Measurements from ENCODE around the gene SNTA1.
"Not testable (repeated sequence)": the region's sequence is repeated elsewhere in the genome, so short reads cannot be mapped to it uniquely, and the experiment has no call there.

The SNTA1 gene

DNA sequence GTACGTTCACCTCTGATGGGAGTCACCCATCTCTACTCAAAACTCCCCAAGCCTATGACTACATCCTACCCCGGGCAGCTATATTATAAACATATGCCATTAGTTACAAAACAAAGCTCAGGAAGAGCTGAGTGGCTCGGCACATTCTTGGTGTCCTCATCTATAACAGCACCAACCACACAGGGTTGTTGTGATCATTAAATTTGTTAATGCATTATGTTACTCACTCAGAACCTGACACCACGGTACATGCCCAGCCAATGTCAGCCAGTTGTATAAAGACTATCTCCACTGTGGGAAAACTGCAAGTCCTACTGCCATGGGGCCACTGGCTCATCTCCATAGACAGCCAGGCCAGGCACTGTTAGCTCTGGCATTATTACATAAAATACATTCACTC lies 50.0 kb downstream of the SNTA1 start:
- DNase-seq (ENCODE audit: low read depth), result no peak

DNA sequence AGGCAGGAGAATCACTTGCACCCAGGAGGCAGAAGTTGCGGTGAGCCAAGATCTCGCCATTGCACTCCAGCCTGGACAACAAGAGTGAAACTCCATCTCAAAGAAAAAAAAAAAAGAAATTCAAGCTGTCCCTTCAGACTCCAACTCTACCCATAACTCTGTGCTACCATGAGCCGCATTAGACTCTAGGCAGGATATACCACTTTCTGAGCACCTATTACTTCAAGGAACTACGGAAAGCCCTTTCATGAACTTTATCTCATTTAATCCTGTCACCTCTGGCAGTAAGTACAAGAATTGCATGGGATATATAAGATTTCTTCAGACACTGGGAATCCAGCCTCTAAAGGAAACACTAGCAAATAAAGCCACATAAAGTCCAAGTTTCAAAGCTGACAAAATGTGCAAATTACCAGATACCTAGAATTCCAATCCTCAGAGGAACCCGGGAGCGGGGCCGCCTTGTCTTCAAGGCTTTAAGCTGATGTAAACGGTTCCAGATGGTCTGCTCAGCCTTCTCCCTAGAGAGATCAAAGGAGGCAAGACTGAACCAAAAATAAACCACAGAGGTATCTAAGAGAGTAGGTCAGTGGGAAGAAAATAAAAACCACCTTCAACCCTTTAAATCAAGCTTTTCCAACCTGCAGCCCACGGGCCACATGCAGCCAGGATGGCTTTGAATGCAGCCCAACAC lies 51.7 kb downstream of the SNTA1 start:
- no peak for DNase-seq (ENCODE audit: low read depth)

DNA sequence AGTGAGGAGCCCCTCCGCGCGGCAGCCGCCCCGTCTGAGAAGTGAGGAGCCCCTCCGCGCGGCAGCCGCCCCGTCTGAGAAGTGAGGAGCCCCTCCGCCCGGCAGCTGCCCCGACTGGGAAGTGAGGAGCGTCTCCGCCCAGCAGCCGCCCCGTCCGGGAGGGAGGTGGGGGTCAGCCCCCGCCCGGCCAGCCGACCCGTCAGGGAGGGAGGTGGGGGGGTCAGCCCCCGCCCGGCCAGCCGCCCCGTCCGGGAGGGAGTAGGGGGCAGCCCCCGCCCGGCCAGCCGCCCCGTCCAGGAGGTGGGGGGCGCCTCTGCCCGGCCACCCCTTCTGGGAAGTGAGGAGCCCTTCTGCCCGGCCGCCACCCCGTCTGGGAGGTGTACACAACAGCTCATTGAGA lies 54.2 kb downstream of the SNTA1 start:
- DNase-seq (ENCODE audit: low read depth), result not testable (repeated sequence)

DNA sequence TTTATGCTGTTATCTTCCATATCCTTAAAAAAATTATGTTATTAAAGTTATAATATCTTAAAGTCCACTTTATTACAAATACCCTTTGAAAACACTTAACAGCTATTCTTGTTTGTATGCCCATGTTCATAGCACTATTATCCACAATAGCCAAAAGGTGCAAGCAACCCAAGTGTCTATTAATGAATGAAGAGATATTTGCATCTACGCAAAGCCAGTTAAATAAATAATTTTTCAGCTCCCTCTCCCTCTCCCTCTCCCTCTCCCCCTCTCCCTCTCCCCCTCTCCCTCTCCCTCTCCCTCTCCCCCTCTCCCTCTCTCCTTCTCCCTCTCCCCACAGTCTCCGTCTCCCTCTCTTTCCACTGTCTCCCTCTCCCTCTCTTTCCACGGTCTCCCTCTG lies 55.3 kb downstream of the SNTA1 start:
- DNase-seq (ENCODE audit: low read depth), result no peak

DNA sequence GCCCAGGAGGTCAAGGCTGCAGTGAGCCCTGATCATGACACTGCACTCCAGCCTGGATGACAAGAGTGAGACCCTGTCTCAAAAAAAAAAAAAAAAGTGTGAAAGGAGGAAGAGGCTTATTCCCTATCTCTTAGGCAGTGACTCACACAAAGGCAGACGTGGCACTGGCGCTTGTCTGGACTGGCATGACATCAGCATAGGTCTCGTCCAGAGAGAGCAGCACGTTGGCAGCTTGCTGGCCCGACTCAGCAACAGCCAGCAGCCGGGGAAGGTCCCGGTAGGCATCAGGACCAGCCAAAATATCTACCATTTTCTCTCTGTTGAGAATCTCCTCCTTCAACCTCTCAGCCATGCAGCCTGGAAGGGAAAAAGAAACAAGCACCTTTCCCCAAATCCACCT lies 56.4 kb downstream of the SNTA1 start:
- DNase-seq (ENCODE audit: low read depth), result no peak

DNA sequence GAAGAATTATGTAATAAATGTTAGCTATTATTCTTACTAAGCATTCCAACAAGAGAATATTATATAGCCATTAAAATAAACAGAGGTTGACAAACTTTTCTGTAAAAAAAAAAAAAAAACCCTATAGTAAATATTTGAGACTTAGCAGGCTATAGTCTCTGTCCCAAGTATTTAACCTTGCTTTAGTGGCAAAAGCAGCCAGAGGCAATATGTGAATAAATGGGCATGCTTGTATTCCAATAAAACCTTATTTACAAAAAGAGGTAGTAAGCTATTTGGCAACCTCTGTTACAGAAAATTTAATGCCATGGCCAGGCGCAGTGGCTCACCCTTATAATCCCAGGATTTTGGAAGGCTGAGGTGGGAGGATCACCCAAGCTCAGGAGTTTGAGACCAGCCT lies 56.9 kb downstream of the SNTA1 start:
- no peak for DNase-seq (ENCODE audit: low read depth)

DNA sequence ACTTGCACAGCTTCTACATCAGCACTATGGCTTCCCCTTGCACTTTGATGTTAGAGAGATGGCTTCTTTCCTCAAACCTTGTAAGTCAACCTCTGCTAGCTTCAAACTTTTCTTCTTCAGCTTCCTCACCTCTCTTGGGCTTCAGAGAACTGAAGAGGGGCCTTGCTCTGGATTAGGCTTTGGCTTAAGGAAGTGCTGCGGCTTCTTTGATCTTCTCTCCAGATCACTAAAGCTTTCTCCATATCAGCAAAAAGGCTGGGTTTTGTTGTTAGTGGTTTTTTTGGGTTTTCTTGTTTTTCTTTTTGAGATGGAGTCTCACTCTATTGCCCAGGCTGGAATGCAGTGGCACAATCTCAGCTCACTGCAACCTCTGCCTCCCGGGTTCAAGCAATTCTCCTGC lies 66.2 kb downstream of the SNTA1 start:
- DNase-seq (ENCODE audit: low read depth), result no peak

DNA sequence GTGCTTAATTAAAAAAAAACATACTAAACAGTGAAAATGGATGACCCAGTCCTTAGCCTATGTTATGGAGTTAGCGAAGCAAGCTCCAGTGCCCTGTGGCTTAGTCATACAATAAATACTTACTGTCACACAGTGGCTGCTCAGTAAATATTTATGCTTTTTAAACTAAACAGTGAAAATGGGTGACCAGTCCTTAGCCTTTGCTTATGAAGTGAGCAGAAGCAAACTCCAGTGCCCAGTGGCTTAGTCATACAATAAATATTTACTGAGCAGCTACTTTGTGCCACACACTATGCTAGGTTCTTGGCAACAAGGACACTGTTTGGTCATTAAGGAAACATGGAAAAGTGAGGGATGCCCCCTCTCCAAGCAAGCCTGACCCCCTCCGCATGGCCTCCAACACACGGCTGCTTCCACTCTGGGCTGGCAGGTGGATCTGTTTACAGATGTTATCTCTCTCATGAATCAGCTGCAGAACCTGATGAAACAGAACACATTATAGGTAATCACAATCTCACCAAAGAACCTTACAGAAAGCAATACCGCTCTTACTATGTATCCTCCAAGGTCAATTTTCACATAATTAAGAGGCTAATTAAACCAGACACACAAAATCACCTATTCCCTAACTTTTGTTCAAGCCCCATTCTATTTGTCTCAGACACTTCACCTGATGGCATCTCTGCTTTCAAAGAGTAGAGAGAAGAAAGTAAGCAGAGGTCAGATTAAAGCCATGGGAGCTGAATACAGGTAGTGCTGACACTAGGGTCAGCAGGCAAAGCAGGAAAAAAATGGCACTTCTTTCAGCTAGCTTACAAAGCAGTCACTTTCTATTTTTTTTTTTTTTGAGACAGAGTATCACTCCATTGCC lies 69.6 kb downstream of the SNTA1 start:
- no peak for DNase-seq (ENCODE audit: low read depth)

DNA sequence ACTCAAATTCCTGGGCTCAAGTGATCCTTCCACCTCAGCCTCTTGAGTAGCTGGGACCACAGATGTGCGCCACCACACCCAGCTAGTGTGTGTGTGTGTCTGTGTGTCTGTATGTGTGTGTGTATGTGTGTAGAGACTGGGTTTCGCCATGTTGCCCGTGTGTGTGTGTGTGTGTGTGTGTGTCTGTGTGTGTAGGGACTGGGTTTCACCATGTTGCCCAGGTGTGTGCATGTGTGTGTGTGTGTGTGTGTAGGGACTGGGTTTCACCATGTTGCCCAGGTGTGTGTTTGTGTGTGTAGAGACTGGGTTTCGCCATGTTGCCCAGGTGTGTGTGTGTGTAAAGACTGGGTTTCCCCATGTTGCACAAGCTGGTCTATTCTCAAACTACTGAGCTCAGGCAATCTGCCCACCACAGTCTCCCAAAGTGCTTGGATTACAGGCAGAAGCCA lies 70.5 kb downstream of the SNTA1 start:
- no peak for DNase-seq (ENCODE audit: low read depth)

DNA sequence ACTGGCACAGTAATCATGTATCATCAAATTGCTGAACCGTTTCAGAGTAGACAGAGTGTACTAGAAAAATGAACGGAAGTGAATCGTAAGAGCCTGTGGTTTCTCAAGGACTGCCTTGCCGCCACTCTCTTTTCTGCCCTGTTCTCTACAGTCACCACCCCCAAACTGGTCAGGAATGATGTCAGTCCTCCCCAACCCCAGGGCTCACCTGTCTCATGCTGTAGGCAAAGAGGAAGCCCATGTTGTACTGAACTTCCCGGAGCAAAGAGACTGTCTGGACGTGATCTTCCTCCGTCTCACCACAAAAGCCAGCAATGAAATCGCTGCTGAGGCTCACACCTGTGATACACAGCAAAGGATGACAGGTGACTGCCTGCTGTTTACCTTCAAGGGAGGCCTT lies 73.3 kb downstream of the SNTA1 start:
- no peak for DNase-seq (ENCODE audit: low read depth)

DNA sequence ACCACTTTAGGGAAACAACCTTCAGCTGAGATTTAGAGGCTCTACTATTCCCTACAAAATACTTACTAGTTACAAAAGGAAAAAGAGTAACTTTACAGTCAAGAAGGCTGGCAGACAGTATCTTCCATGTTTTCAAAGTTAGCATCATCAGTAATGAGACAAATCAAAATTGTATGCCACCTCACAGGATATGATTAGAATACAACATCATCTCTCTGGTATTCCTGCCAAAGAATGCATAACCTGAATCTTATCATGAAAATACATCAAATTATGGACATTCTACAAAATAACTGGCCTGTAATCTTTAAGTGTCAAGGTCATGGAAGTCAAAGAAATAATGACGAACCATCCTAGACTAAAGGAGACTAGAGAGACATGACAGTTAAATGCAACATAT lies 80.7 kb downstream of the SNTA1 start:
- no peak for DNase-seq (ENCODE audit: low read depth)

DNA sequence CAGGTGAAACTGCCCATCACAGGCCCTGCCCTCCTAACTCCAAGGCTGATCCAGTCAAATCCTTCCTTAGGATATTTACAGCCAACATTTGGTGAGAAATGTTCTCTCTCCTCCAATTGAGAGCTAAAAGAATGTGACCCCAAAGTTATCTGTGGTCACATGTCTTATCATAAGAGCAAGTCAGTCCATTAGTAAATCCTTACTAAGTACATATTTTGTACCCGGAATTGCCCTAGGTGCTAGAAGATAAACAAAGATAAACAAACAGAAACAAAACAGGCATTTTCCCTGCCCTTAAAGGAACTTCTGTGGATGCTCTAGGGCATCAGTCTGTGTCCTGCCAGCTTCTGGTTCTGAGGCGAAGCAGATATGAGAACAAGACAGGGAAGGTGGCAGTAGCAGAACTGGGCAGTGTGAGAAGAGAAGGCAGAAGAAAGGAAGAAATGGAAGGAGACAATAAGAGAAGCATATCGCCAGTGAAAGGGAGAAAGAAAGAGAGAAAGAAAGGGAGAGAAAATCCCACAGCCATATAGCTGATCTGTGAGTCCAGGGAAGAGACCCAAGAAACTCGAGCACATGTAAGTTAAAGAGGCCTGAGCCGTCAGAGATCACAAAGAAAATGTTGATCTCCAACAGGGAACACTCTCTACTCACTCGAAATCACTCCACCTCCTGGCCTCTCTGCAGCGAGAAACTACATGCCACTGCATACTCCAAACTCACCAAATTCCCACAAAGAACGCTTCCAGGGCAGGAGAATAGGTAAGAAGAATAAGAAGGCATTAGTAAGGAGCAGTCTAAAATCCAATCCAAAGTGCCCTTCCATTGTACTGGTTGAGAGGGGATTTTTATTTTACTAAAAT lies 83.9 kb downstream of the SNTA1 start:
- no peak for DNase-seq (ENCODE audit: low read depth)
